Testis (tissue), 3 donors: ENCODE results near the gene BDH2. TPM values are rescaled to one million over a fixed set of nuclear protein-coding genes. Genes with fewer than 3 reads are reported as not detected.

ENCODE experiments used
- DNase-seq: peaks from one replicate; pipeline ENCODE4 v3.0.0-alpha.2; 2019
- H3K27ac ChIP-seq, 2 donors: fragments of 200-600 bp; sonication (generic); one replicate each; pipeline ENCODE4 v1.5.1; 2019
- H3K27me3 ChIP-seq: fragments of 200-600 bp; sonication (generic); one replicate; pipeline ENCODE4 v1.5.1; 2019
- H3K36me3 ChIP-seq: fragments of 200-600 bp; sonication (generic); one replicate; pipeline ENCODE4 v1.5.1; 2017; ENCODE audit warnings: low read depth; ENCODE audit errors: missing control alignments
- H3K4me1 ChIP-seq: fragments of 200-600 bp; sonication (generic); one replicate; pipeline ENCODE4 v1.5.1; 2019
- H3K4me3 ChIP-seq, 2 donors: fragments of 200-600 bp; sonication (generic); one replicate each; pipeline ENCODE4 v1.5.1; 2017 to 2019
- H3K9me3 ChIP-seq: fragments of 200-600 bp; sonication (generic); one replicate; pipeline ENCODE4 v1.5.1; 2017
- CTCF ChIP-seq, 3 experiments: fragments of 450-650 bp in 2 of 3; fragments of 200-600 bp in 1 of 3; sonication (generic) in 1 of 3; IDR thresholded peaks; one replicate each; pipeline ENCODE4 v1.5.1; 2016 to 2019; ENCODE audit warnings: antibody characterized with exemption in 3 of 3, mild to moderate bottlenecking in 2 of 3, moderate library complexity in 1 of 3
- POLR2A ChIP-seq: fragments of 450-650 bp; IDR thresholded peaks from one replicate; pipeline ENCODE4 v1.6.1; 2017; ENCODE audit warnings: antibody characterized with exemption, mild to moderate bottlenecking, moderate library complexity
- WGBS, 2 donors: methylation state at CpG; one replicate each; pipeline ENCODE4 v1.1.5; 2018; 5-methylcytosine and 5-hydroxymethylcytosine counted together
- intact Hi-C: fragments of 100-400 bp; cut with DNase I; formaldehyde crosslinking; loops from one replicate; pipeline ENCODE4 v1.15.1; 2023; ENCODE audit warnings: low total_unique reads
- polyA plus RNA-seq: library from polyadenylated mRNA; stranded (reverse); fragments of 350-450 nt; fragmentation: Illumina TruSeq; extraction: RNeasy Lipid Tissue Mini Kit (QIAGEN cat#74804); gene quantifications from one replicate; pipeline ENCODE4 v1.2.3, GENCODE V29; 2014; ENCODE audit warnings: low read depth, low replicate concordance; ENCODE audit not compliant: insufficient read depth
- total RNA-seq, 2 donors: library from RNA; depleted of rRNA; stranded (reverse); fragments of >200 nt; gene quantifications; one replicate each; pipeline ENCODE4 v1.2.3, GENCODE V29; 2016

Gene BDH2
- total and polyA plus RNA-seq, 3 donors from 2014 or later, result 41.2 to 54.7 (median 53.1) TPM

GRCh38 chr4:103076747-103077347, 22.8 kb downstream of the BDH2 start, which contains the start of gene SLC9B2:
Gene SLC9B2, minus strand, starts transcription at chr4:103076761. Its CDS starts 9,211 bp downstream, at chr4:103067550.
- 12 to 14% methylated on average over 19 to 20 of the region's 21 CpGs for WGBS, 2 donors
- intact Hi-C loops, result no loop called here

GRCh38 chr4:103075894-103076746, 23.5 kb downstream of the BDH2 start:
- H3K36me3 ChIP-seq, result no peaks in the 10 kb centered on the region
- TF ChIP-seq POLR2A (no peak), CTCF (IDR thresholded peaks at IDR 0.05) (no peak)
- intact Hi-C loops, result no loop called here

More at GRCh38 chr4:103076747-103077347, 22.8 kb downstream of the BDH2 start, which contains the start of gene SLC9B2:
- H3K4me3 ChIP-seq, result peak within 1 kb of the TSS; percentile 77 to 82
- TF ChIP-seq POLR2A, result no peak
- TF ChIP-seq CTCF (IDR thresholded peaks at IDR 0.05), result no peak
- DNase-seq, result no peak
- no peaks in the 10 kb centered on the region for H3K9me3 ChIP-seq
- no peaks in the 10 kb centered on the region for H3K4me1 ChIP-seq
- H3K27ac ChIP-seq, result peak within 1 kb of the TSS; percentile 87 to 93
- no peaks in the 10 kb centered on the region for H3K27me3 ChIP-seq
- no peaks in the 10 kb centered on the region for H3K36me3 ChIP-seq

GRCh38 chr4:103075435-103075893, 24.2 kb downstream of the BDH2 start:
- WGBS, 2 donors, result 9% methylated on average over 4 of the region's 4 CpGs
- H3K9me3 ChIP-seq, result no peaks in the 10 kb centered on the region
- H3K4me3 ChIP-seq, result peak overlapping the region; percentile 77 to 82
- peak overlapping the region in 1 of 2 donors; percentile 93 for H3K27ac ChIP-seq
- no peak for DNase-seq
- TF ChIP-seq POLR2A (no peak), CTCF (IDR thresholded peaks at IDR 0.05) (no peak)
- H3K27me3 ChIP-seq, result no peaks in the 10 kb centered on the region
- no peaks in the 10 kb centered on the region for H3K36me3 ChIP-seq
- no peaks in the 10 kb centered on the region for H3K4me1 ChIP-seq
- intact Hi-C loops, result no loop called here

More at GRCh38 chr4:103075894-103076746, 23.5 kb downstream of the BDH2 start:
- Histone ChIP-seq H3K27me3 (no peaks in the 10 kb centered on the region), H3K4me1 (no peaks in the 10 kb centered on the region), H3K9me3 (no peaks in the 10 kb centered on the region), H3K27ac (peak overlapping the region; percentile 87 to 93), H3K4me3 (peak overlapping the region; percentile 77 to 82)
- DNase-seq, result peak; percentile 76
- WGBS, 2 donors, result 0 to 1% methylated on average over 27 to 51 of the region's 82 CpGs

- WGBS, 2 donors, result 59 to 66% methylated on average over 9 of the region's 9 CpGs
- H3K4me3 ChIP-seq, result no peak overlapping the region
- no peak for DNase-seq
- no peak overlapping the region for H3K27ac ChIP-seq
- no peak for TF ChIP-seq CTCF (IDR thresholded peaks at IDR 0.05)
- TF ChIP-seq POLR2A, result no peak
- no peaks in the 10 kb centered on the region for H3K9me3 ChIP-seq
- intact Hi-C loops, result no loop called here
- H3K27me3 ChIP-seq, result no peaks in the 10 kb centered on the region
- H3K4me1 ChIP-seq, result no peaks in the 10 kb centered on the region
- H3K36me3 ChIP-seq, result no peaks in the 10 kb centered on the region
Observed at GRCh38 chr4:103074744-103075434, 24.7 kb downstream of the BDH2 start.
